Germinal center (tissue), 1 donor: Measurements from ENCODE around the gene ZNF273.
"Not testable (repeated sequence)": the region's sequence is repeated elsewhere in the genome, so short reads cannot be mapped to it uniquely, and the experiment has no call there.

Experiments used
- DNase-seq: peaks from one replicate; pipeline ENCODE4 v3.0.0; 2012; ENCODE audit warnings: mixed read lengths, low spot score

Gene ZNF273

GRCh38 chr7:64944667-64945502 is 41.8 kb downstream of the ZNF273 start:
- not testable (repeated sequence) for DNase-seq

GRCh38 chr7:64945503-64946175 is 42.6 kb downstream of the ZNF273 start:
- no peak for DNase-seq

DNA sequence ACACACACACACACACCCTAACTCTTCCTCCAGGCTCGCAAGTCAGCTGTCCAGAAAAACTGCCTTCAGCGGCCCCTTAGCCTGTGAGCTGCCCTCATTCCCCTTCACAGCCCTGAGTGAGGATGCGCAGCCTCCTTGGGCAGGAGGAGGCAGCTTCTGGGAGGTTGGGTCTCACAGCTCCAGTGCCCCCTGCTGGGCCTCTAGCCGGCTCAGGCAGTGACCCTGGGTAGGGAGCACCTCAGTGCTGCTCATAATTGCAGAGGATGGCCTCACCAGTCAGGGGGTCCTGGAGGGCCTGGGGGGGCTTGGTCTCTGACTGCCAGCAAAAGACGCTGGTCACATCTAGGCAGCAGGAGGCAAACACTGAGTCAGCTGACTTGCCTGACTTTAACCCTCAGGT is 43.7 kb downstream of the ZNF273 start:
- DNase-seq: peak; percentile 14

DNA sequence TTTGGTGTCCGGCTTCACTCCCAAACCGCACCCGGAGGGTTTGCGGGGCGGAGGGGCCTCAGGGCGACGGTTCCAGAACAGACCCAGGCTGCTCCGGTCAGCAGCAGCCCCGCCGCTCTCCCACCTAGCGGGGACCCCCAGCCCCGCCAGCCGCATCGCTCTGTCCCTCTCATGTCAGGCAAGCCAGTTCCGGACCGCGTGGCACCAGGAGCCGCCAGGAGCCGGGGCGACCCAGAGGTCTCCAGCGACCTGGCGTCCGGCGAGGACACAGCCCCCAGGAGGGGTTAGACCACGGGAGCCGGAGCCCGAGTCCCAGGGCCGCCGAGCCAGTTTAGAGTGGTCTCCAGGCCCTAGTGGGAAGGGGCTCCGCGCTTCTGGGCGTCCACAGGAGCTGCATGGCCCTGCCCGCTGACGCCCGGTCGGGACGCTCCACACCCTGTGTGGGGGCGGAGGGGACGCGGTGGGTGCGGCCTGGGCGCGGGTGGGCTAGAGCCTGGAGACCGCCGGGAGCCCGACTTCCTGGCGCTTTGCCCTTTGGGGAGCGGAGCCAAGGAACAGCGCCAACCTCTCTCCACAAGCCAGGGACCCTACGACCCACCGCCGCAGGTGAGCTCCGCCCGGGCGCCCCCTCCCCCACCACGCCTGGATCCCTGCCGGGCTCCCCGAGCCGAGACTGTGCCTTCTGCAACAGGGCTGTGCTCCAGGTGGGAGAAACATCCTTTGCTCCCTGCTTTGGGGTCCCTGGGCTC is 44.4 kb downstream of the ZNF273 start:
- no peak for DNase-seq

DNA sequence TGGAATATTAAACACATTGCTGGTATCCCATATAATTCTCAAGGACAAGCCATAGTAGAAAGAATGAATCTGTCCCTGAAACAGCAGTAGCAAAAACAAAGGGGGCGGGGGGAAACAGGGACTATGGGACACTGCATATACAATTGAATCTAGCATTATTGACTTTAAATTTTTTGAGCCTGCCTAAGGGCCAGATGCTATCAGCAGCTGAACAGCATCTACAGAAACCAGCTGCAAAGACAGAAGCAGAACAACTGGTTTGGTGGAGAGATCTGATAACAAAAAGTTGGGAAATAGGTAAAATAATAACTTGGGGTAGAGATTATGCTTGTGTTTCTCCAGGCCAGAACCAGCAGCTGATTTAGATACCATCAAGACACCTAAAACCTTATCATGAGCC is 45.7 kb downstream of the ZNF273 start:
- not testable (repeated sequence) for DNase-seq

- DNase-seq: not testable (repeated sequence)
These were observed 47.6 kb downstream of the ZNF273 start for GRCh38 chr7:64950673-64951072.

- peak; percentile 36 for DNase-seq
These were observed 48.3 kb downstream of the ZNF273 start for GRCh38 chr7:64951250-64951848.

- DNase-seq: no peak
These were observed 56.1 kb downstream of the ZNF273 start for GRCh38 chr7:64959072-64959747.

GRCh38 chr7:64965594-64965993 is 62.5 kb downstream of the ZNF273 start:
- DNase-seq: no peak

DNA sequence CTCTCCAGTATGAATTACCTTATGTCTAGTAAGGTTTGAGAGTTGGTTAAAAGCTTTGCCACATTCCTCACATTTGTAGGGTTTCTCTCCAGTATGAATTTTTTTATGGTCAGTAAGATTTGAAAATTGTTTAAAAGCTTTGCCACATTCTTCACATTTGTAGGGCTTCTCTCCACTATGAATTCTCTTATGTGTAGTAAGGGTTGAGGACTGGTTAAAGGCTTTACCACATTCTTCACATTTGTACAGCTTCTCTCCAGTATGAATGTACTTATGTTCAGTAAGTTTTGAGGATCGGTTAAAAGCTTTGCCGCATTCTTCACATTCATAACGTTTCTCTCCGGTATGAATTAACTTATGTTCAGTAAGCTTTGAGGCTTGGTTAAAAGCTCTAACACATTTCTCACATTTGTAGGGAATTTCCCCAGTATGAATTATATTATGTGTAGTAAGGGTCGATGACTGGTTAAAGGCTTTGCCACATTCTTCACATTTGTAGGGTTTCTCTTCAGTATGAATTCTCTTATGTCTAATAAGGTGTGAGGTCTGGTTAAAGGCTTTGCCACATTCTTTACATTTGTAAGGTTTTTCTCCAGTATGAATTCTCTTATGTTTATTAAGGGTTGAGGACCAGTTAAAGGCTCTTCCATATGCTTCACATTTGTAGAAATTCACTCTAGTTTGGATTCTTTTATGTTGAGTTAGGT is 75.6 kb downstream of the ZNF273 start:
- DNase-seq: no peak
